Dermis lymphatic vessel endothelial cell (primary cell): ENCODE results near the gene TMEM254. TPM values are rescaled to one million over a fixed set of nuclear protein-coding genes. Genes with fewer than 3 reads are reported as not detected.

Source experiments
- total RNA-seq: library from RNA; depleted of rRNA; stranded (reverse); fragments of >200 nt; gene quantifications from 2 replicates; pipeline ENCODE4 v1.2.1, GENCODE V29; 2014

Gene TMEM254, protein sequence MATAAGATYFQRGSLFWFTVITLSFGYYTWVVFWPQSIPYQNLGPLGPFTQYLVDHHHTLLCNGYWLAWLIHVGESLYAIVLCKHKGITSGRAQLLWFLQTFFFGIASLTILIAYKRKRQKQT
- total RNA-seq, result 3.0 and 3.4 TPM in 2 replicates

DNA sequence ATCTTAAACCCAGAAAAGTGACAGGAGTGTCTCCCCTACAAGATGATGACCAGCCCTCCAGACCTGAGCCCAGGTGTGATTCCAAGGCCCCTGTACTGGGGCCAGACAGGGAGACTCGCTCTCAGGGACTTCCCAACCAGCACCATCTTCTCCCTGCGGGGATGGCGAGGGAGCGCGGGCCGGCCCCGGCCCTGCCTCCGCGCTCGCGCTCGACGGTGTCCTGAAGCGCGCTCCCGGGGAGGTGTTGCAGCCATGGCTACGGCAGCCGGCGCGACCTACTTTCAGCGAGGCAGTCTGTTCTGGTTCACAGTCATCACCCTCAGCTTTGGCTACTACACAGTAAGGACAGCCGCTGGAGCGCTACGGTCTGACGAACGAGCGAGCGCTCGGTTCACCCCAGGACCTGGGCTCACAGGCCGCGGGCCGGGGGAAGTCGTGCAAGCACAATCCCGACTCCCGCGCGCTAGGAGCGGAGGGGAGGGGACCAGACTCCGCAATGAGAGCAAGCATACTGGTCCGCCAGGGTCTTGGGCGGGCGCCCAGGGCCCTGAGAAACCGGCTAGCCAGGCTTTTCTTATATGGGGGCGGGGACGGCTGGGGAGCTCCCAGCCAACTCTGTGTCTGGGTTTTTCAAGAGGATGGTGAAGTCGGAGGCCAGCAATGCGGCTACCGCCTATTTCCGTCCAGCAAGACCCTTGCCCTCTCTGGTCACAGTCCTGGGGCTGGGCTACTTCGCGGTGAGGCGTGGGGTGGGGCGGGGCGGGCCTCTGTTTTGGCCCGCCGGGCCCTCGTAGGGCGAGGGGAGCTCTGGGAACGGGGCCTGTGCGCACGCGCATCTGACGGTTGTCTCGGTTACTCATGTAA lies at the start of gene TMEM254:
TSS of gene TMEM254 (plus strand) at position 218 of the 864 bp plus-strand sequence. CDS start at position 253, 35 bp downstream.

DNA sequence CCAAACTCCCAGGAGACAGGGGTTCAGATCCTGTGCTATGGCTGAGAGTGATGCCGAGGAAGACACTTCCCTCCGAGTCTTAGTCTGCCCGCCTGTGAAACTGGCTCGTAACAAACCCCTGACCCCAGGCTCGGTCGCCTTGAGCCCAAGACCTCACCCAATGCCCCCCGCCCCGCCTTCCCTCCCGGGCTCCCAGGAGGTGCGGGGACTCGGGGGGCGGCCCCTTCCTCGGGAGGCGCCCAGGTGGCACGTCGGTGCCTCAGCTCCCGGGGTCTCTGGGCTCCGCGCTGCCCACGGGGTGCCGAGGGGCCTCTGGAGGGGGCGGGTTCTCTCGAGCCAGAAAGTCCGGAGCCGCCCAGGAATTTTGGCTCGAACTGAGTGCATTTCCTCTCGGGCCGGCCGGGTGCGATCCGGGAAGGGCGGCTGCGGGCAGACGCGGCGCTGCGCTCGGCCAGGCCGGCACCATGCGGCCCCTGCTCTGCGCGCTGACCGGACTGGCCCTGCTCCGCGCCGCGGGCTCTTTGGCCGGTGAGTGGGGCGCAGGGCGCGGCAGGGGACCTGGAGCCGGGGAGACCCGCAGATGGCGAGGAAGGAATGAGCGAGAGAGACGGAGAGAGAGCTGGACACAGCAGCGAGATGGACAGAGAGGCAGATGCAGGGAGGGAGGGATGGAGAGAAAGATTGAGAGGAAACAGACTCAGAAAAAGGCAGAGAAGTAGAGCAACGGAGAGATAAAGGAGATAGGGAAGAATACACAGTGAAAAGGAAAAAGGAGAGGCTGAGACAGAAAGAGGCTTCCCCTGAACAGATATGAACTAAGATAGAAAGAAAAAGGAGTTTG lies 54.1 kb downstream of the TMEM254 start, which contains the start of gene PLAC9:
TSS of gene PLAC9 (plus strand) at position 432 of the 841 bp plus-strand sequence. CDS start at position 465, 33 bp downstream.

Other genes starting within 250 kb of the TMEM254 start
- not detected in 2 replicates for gene SFTPD, start 129.6 kb upstream of the TMEM254 start, total RNA-seq
- gene PLAC9, start 54.1 kb downstream of the TMEM254 start, total RNA-seq, result 0.43 and 2.4 TPM in 2 replicates
- 19.4 and 21.9 TPM in 2 replicates for gene ANXA11, start 126.9 kb downstream of the TMEM254 start, total RNA-seq
- gene MAT1A, start 211.0 kb downstream of the TMEM254 start, total RNA-seq, result not detected in 2 replicates